Keratinocyte (primary cell): ENCODE results near the gene LAMA3. TPM values are rescaled to one million over a fixed set of nuclear protein-coding genes. Genes with fewer than 3 reads are reported as not detected.

Source experiments
- DNase-seq: peaks from one replicate; pipeline ENCODE4 v3.0.0-alpha.2; 2011; ENCODE audit warnings: low read depth, missing footprints, low spot score
- FAIRE-seq: peaks from 2 replicates; lab custom pipeline; 2011; peaks lifted over from hg19 to GRCh38; lab: Jason Lieb, UNC
- H2AFZ ChIP-seq: 2 replicates; pipeline ENCODE4 v1.6.0; 2012; ENCODE audit warnings: low read length, control low read depth, inconsistent platforms; ENCODE audit not compliant: control insufficient read depth
- H3K27ac ChIP-seq: 2 replicates; pipeline ENCODE4 v1.5.1; 2011; ENCODE audit warnings: low read length; ENCODE audit not compliant: control insufficient read depth, insufficient read depth
- H3K27me3 ChIP-seq: 3 replicates; pipeline ENCODE4 v1.6.0; 2011; ENCODE audit warnings: low read length; ENCODE audit not compliant: control insufficient read depth, insufficient read depth; ENCODE audit errors: extremely low read depth
- H3K36me3 ChIP-seq, 2 experiments: 2 replicates in 1 of 2; 3 replicates in 1 of 2; pipeline ENCODE4 v1.5.1; 2011; ENCODE audit warnings: low read length in 2 of 2, mild to moderate bottlenecking in 1 of 2; ENCODE audit not compliant: control insufficient read depth in 2 of 2, insufficient read depth in 2 of 2; ENCODE audit errors: extremely low read depth in 1 of 2
- H3K4me1 ChIP-seq: 3 replicates; pipeline ENCODE4 v1.5.1; 2011; ENCODE audit warnings: low read length; ENCODE audit not compliant: control insufficient read depth, insufficient read depth; ENCODE audit errors: extremely low read depth
- H3K4me2 ChIP-seq: 3 replicates; pipeline ENCODE4 v1.6.0; 2011; ENCODE audit warnings: low read depth, low read length; ENCODE audit not compliant: control insufficient read depth, insufficient read depth; ENCODE audit errors: extremely low read depth
- H3K4me3 ChIP-seq, 3 experiments: fragments of 200-600 bp in 1 of 3; sonication (generic) in 1 of 3; 2 replicates in 2 of 3; 3 replicates in 1 of 3; pipeline ENCODE4 v1.5.1; 2011 to 2016; ENCODE audit warnings: low read length in 3 of 3, mild to moderate bottlenecking in 3 of 3, control low read depth in 2 of 3, inconsistent platforms in 1 of 3, low read depth in 1 of 3, mixed read lengths in 1 of 3, mixed run types in 1 of 3, moderate library complexity in 1 of 3; ENCODE audit not compliant: control insufficient read depth in 2 of 3, insufficient read depth in 2 of 3; ENCODE audit errors: extremely low read depth in 1 of 3
- H3K79me2 ChIP-seq: 2 replicates; pipeline ENCODE4 v1.6.0; 2012; ENCODE audit warnings: low read length; ENCODE audit not compliant: control insufficient read depth, insufficient read depth
- H3K9ac ChIP-seq: 3 replicates; pipeline ENCODE4 v1.6.0; 2011; ENCODE audit warnings: low read length; ENCODE audit not compliant: control insufficient read depth, insufficient read depth; ENCODE audit errors: extremely low read depth
- H3K9me1 ChIP-seq: 3 replicates; pipeline ENCODE4 v1.6.0; 2011; ENCODE audit warnings: low read length; ENCODE audit not compliant: control insufficient read depth, insufficient read depth; ENCODE audit errors: extremely low read depth
- H3K9me3 ChIP-seq: 2 replicates; pipeline ENCODE4 v1.5.1; 2012; ENCODE audit warnings: low read depth, low read length; ENCODE audit not compliant: control insufficient read depth
- H4K20me1 ChIP-seq: 3 replicates; pipeline ENCODE4 v1.6.0; 2011; ENCODE audit warnings: low read length; ENCODE audit not compliant: control insufficient read depth, insufficient read depth; ENCODE audit errors: extremely low read depth
- CTCF ChIP-seq, 3 experiments: IDR thresholded peaks in 1 of 3; conservative IDR thresholded peaks in 1 of 3; optimal IDR thresholded peaks in 1 of 3; 2 replicates in 2 of 3; 3 replicates in 1 of 3; pipeline versions ENCODE3 to v1.5.1; 2011; ENCODE audit warnings: low read length in 3 of 3, mild to moderate bottlenecking in 3 of 3, moderate library complexity in 2 of 3, control low read depth in 1 of 3, inconsistent platforms in 1 of 3; ENCODE audit not compliant: insufficient read depth in 2 of 3; ENCODE audit errors: extremely low read depth in 1 of 3
- EZH2 ChIP-seq: IDR thresholded peaks from one replicate; pipeline ENCODE4 v1.6.1; 2012; ENCODE audit warnings: inconsistent platforms, mild to moderate bottlenecking, low read length, moderate library complexity
- dilution Hi-C: fragments of 300-500 bp; cut with MboI; formaldehyde crosslinking; loops from one replicate; pipeline ENCODE4 v1.7.0; 2020; ENCODE audit warnings: low sequenced_read_pairs; ENCODE audit not compliant: extremely low pct_ligation_motif_present
- polyA plus RNA-seq, 5 experiments: library from polyadenylated mRNA; depleted of rRNA in 3 of 5; stranded (reverse) in 3 of 5; stranded (forward) in 1 of 5; unstranded in 1 of 5; fragments of >200 nt; gene quantifications; 1 replicate in 1 of 5; 2 replicates in 3 of 5; 3 replicates in 1 of 5; pipeline versions ENCODE4 v1.2.1 to v1.2.3, GENCODE V29; 2011 to 2012; ENCODE audit warnings: missing spikeins in 2 of 5, low read depth in 1 of 5, low replicate concordance in 1 of 5

The LAMA3 gene
- polyA plus RNA-seq, 1 donor (not counting 4 experiments of a cell fraction or from before 2014, with no cell fraction given), result 1,944 TPM

- FAIRE-seq (no peak), DNase-seq (no peak)
- dilution Hi-C loops, result no loop called here
- Histone ChIP-seq H3K79me2 (no peaks in the 10 kb centered on the region), H3K9me3 (no peaks in the 10 kb centered on the region), H4K20me1 (no peaks in the 10 kb centered on the region), H3K9me1 (no peaks in the 10 kb centered on the region), H2AFZ (no peak overlapping the region), H3K27me3 (no peaks in the 10 kb centered on the region), H3K4me2 (no peak overlapping the region), H3K36me3 (no peaks in the 10 kb centered on the region), H3K27ac (no peak overlapping the region), H3K4me3 (no peak overlapping the region), H3K9ac (no peak overlapping the region), H3K4me1 (peaks cover 7% of the 10 kb centered on the region)
- TF ChIP-seq EZH2, result no peak
- TF ChIP-seq CTCF (optimal IDR thresholded peaks at IDR 0.05 in 1 of 3, IDR thresholded peaks at IDR 0.05 in 1 of 3, conservative IDR thresholded peaks at IDR 0.05 in 1 of 3; ENCODE audit: extremely low read depth in 1 of 3, insufficient read depth in 2 of 3, low read length in 3 of 3), result no peak
Measured at GRCh38 chr18:23810396-23810795, 121.1 kb downstream of the LAMA3 start.

GRCh38 chr18:23811176-23811575, 121.9 kb downstream of the LAMA3 start:
- no peak overlapping the region for H2AFZ ChIP-seq
- dilution Hi-C loops, result no loop called here
- no peak overlapping the region for H3K4me3 ChIP-seq
- FAIRE-seq (no peak), DNase-seq (no peak)
- H3K4me2 ChIP-seq, result no peak overlapping the region
- peaks cover under 1% of the 10 kb centered on the region for H3K4me1 ChIP-seq
- H3K9me3 ChIP-seq, result no peaks in the 10 kb centered on the region
- H3K79me2 ChIP-seq, result no peaks in the 10 kb centered on the region
- no peak overlapping the region for H3K27ac ChIP-seq
- H3K9ac ChIP-seq, result no peak overlapping the region
- no peaks in the 10 kb centered on the region for H4K20me1 ChIP-seq
- TF ChIP-seq EZH2 (no peak), CTCF (optimal IDR thresholded peaks at IDR 0.05 in 1 of 3, IDR thresholded peaks at IDR 0.05 in 1 of 3, conservative IDR thresholded peaks at IDR 0.05 in 1 of 3; ENCODE audit: extremely low read depth in 1 of 3, insufficient read depth in 2 of 3, low read length in 3 of 3) (no peak)
- no peaks in the 10 kb centered on the region for H3K36me3 ChIP-seq
- no peaks in the 10 kb centered on the region for H3K9me1 ChIP-seq
- H3K27me3 ChIP-seq, result no peaks in the 10 kb centered on the region
